HepG2 (cell line): ENCODE measurements around the gene FIBP.

ENCODE experiments used
- CC2D1A ChIP-seq: sonication (generic); formaldehyde crosslinking; IDR thresholded peaks from 2 replicates; pipeline ENCODE4 v1.8.1; 2023; ENCODE audit warnings: mild to moderate bottlenecking, missing genetic modification reagents
- MTA1 ChIP-seq: sonication (generic); formaldehyde crosslinking; IDR thresholded peaks from 2 replicates; pipeline ENCODE4 v1.4.0; 2020; ENCODE audit warnings: missing genetic modification reagents, mild to moderate bottlenecking, borderline replicate concordance

DNA sequence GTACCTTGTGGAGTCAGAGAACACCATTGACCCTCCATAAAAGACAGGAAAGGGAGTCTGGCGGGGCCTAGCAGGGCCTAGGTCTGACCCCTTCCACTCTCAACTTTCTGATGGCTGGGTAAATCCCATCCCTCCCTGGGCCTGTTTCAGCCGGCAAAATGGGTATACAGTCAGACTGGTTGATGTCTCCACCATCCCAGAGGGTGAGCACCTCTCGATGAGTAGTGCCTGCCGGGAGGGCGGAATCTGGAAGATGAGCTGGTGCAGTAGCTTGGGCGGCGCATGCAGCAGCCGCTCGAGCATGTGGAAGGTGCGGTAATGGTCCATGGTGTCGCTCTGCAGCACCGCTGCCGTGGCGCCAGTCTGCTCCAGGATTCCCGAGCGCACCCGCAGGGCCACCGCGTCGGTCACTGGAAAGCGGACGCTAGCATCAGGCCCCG is 528 bp downstream of the FIBP start:
- TF ChIP-seq MTA1 (CRISPR knock-in tag) (no peak), CC2D1A (no peak)
